GM23248 (cell line): ENCODE measurements around the gene MCU.

Experiments used
- EZH2 ChIP-seq: fragments of 200-600 bp; sonication (generic); IDR thresholded peaks from 2 replicates; pipeline ENCODE4 v1.6.1; 2018; ENCODE audit warnings: antibody characterized with exemption, mild to moderate bottlenecking; ENCODE audit not compliant: insufficient read depth, poor library complexity, severe bottlenecking
- EZH2phosphoT487 ChIP-seq: fragments of 200-600 bp; sonication (generic); IDR thresholded peaks from 2 replicates; pipeline ENCODE4 v1.6.1; 2018; ENCODE audit warnings: antibody characterized with exemption, moderate library complexity, mild to moderate bottlenecking, low read depth; ENCODE audit not compliant: insufficient read depth

DNA sequence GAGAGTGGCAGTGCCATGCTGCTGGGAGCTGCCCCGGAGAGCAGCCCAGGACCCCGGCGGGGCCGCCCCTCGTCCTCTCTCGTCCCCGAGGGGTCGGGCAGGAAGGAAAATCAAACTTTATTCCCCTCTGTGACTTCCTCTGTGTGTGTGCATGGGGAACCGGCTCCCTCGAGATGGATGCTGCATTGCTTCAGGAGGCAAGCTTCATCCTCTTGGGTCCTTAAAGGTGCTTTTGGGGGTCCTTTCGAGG lies 726 bp downstream of the MCU start:
- TF ChIP-seq EZH2 (no peak), EZH2phosphoT487 (no peak)
